Neuronal stem cell (in vitro differentiated cells): ENCODE data around the gene TMEM185B.

ENCODE experiments used
- DNase-seq: peaks from one replicate; pipeline ENCODE4 v3.0.0-alpha.2; 2013; ENCODE audit warnings: low spot score
- H2AFZ ChIP-seq: one replicate; pipeline ENCODE4 v1.6.1; 2013; ENCODE audit warnings: mild to moderate bottlenecking, low read length, inconsistent platforms
- H2AK5ac ChIP-seq: 2 replicates; pipeline ENCODE4 v1.6.1; 2013; ENCODE audit warnings: low read depth, mild to moderate bottlenecking, inconsistent platforms, low read length, moderate library complexity, mixed read lengths
- H2BK120ac ChIP-seq: 2 replicates; pipeline ENCODE4 v1.6.1; 2013; ENCODE audit warnings: low read depth, mild to moderate bottlenecking, inconsistent platforms, low read length, moderate library complexity, mixed read lengths
- H2BK12ac ChIP-seq: one replicate; pipeline ENCODE4 v1.6.1; 2013; ENCODE audit warnings: low read length, inconsistent platforms
- H2BK15ac ChIP-seq: 2 replicates; pipeline ENCODE4 v1.6.1; 2013; ENCODE audit warnings: mild to moderate bottlenecking, low read length, inconsistent platforms, mixed read lengths
- H2BK5ac ChIP-seq: one replicate; pipeline ENCODE4 v1.6.1; 2013; ENCODE audit warnings: inconsistent platforms, mild to moderate bottlenecking, low read length, moderate library complexity
- H3K14ac ChIP-seq: one replicate; pipeline ENCODE4 v1.6.1; 2013; ENCODE audit warnings: low read length, inconsistent platforms
- H3K18ac ChIP-seq: 2 replicates; pipeline ENCODE4 v1.6.1; 2013; ENCODE audit warnings: low read length, inconsistent platforms
- H3K23ac ChIP-seq: 2 replicates; pipeline ENCODE4 v1.6.1; 2013; ENCODE audit warnings: low read depth, mild to moderate bottlenecking, mixed read lengths, low read length, inconsistent platforms; ENCODE audit not compliant: poor library complexity
- H3K27ac ChIP-seq: replicated peaks from 3 replicates; pipeline ENCODE4 v1.5.1; 2013; ENCODE audit warnings: low read length, inconsistent platforms
- H3K27me3 ChIP-seq, 3 experiments: 2 replicates each; pipeline ENCODE4 v1.6.1; 2013; ENCODE audit warnings: low read length in 3 of 3, mild to moderate bottlenecking in 2 of 3, inconsistent platforms in 1 of 3, low read depth in 1 of 3, mixed read lengths in 1 of 3, moderate library complexity in 1 of 3; ENCODE audit not compliant: control insufficient read depth in 3 of 3, insufficient read depth in 3 of 3
- H3K36me3 ChIP-seq, 2 donors: replicated peaks in 1 of 2; 2 replicates each; pipeline ENCODE4 v1.6.1; 2013; ENCODE audit warnings: low read length in 2 of 2; ENCODE audit not compliant: control insufficient read depth in 2 of 2, insufficient read depth in 2 of 2
- H3K4ac ChIP-seq: 2 replicates; pipeline ENCODE4 v1.6.1; 2013; ENCODE audit warnings: inconsistent platforms, mild to moderate bottlenecking, low read length, moderate library complexity
- H3K4me1 ChIP-seq, 2 donors: 1 replicate in 1 of 2; 2 replicates in 1 of 2; pipeline ENCODE4 v1.6.1; 2013; ENCODE audit warnings: low read length in 2 of 2, low read depth in 1 of 2; ENCODE audit not compliant: control insufficient read depth in 2 of 2, insufficient read depth in 1 of 2
- H3K4me2 ChIP-seq: one replicate; pipeline ENCODE4 v1.6.1; 2013; ENCODE audit warnings: mild to moderate bottlenecking, low read length, inconsistent platforms; ENCODE audit not compliant: insufficient read depth, poor library complexity, severe bottlenecking
- H3K4me3 ChIP-seq, 2 donors: 2 replicates each; pipeline ENCODE4 v1.5.1; 2013; ENCODE audit warnings: low read length in 2 of 2, mild to moderate bottlenecking in 2 of 2, inconsistent platforms in 1 of 2, moderate library complexity in 1 of 2
- H3K79me1 ChIP-seq: one replicate; pipeline ENCODE4 v1.6.1; 2013; ENCODE audit warnings: low read depth, mild to moderate bottlenecking, inconsistent platforms, low read length, moderate library complexity
- H3K9ac ChIP-seq: one replicate; pipeline ENCODE4 v1.6.1; 2013; ENCODE audit warnings: mild to moderate bottlenecking, low read depth, low read length, inconsistent platforms; ENCODE audit not compliant: poor library complexity
- H3K9me3 ChIP-seq, 2 donors: replicated peaks in 1 of 2; 2 replicates each; pipeline versions ENCODE3 to v1.6.1; 2013; ENCODE audit warnings: low read length in 2 of 2, mild to moderate bottlenecking in 2 of 2, inconsistent platforms in 1 of 2, low read depth in 1 of 2, mixed read lengths in 1 of 2, moderate library complexity in 1 of 2; ENCODE audit not compliant: control insufficient read depth in 2 of 2, insufficient read depth in 1 of 2
- H4K8ac ChIP-seq: one replicate; pipeline ENCODE4 v1.6.1; 2013; ENCODE audit warnings: low read depth, mild to moderate bottlenecking, inconsistent platforms, low read length, moderate library complexity
- H4K91ac ChIP-seq: one replicate; pipeline ENCODE4 v1.6.1; 2013; ENCODE audit warnings: low read length, low read depth, mild to moderate bottlenecking, inconsistent platforms; ENCODE audit not compliant: poor library complexity
- WGBS, 2 donors: extraction: QIAGEN DNeasy Blood & Tissue Kit; methylation state at CpG; one replicate each; pipeline ENCODE4 v1.1.7; 2013; ENCODE audit warnings: missing lambda C conversion rate in 2 of 2, mixed read lengths in 1 of 2; ENCODE audit not compliant: insufficient read length in 2 of 2, insufficient replicate concordance in 1 of 2; ENCODE audit errors: extremely low coverage in 2 of 2; 5-methylcytosine and 5-hydroxymethylcytosine counted together

TMEM185B gene

DNA sequence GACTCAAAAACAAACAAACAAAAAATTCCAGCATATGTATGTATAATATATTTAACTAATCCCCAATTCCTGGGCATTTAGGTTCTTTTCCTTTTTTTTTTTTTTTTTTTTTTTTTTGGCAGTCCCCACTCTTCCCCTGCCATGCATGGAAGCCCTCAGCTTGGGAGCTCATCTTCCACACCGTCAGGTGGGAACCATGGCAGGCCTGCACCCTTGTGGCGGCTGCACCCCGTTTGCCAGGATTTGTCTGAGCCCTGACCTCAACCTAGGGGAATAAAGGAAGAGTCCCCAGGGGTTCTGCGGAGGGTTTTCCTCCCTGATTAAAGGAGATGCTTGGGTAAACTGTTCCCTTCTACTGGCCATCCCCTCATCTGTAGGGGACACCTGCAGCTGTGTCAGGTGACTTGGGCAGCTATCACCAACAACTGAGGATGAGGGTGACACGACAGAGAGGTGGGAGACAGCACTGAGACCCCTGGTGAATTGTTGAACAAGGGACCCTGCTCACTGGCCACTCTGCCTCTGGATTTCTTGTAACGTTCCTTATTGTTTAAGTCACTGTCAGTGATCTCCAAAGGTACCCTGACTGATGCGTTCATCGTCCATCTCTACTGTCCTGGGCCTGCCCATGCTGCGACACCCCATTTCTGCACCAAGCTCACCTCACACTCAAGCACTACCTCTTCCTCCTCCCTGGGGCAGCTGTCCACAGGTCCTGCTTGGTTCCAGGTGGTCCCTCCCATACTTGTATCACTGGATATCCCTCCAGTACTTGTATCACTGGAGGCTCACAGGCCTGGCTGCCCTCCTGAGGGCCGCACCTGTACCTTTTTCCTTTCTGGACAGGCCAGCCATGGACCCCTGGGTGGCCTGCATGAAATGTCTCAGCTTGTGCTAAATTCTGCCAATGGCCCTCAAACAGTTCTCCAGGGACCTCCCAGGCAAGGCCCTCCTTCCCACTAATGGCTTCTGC lies 14.5 kb downstream of the TMEM185B start:
- H2BK15ac ChIP-seq: no peak overlapping the region
- peaks cover 0 to 12% (median 0%) of the 10 kb centered on the region in 3 experiments for H3K27me3 ChIP-seq
- H3K4me3 ChIP-seq: no peak overlapping the region
- H3K79me1 ChIP-seq: no peaks in the 10 kb centered on the region
- no peak overlapping the region for H2BK12ac ChIP-seq
- peak overlapping the region; percentile 52 for H3K18ac ChIP-seq
- H3K27ac ChIP-seq: no peak overlapping the region
- H3K36me3 ChIP-seq: no peaks in the 10 kb centered on the region
- H3K4ac ChIP-seq: no peak overlapping the region
- no peak overlapping the region for H2BK5ac ChIP-seq
- no peak overlapping the region for H3K4me2 ChIP-seq
- H3K23ac ChIP-seq: peak overlapping the region; percentile 5
- no peak overlapping the region for H3K9ac ChIP-seq
- DNase-seq: no peak
- peaks cover 0 to 3% of the 10 kb centered on the region in 2 donors for H3K4me1 ChIP-seq
- no CpG with 5 or more reads among the region's 10 CpGs for WGBS, 2 donors
- no peak overlapping the region for H2BK120ac ChIP-seq
- no peak overlapping the region for H3K14ac ChIP-seq
- H2AFZ ChIP-seq: no peak overlapping the region
- no peak overlapping the region for H4K8ac ChIP-seq
- no peaks in the 10 kb centered on the region for H3K9me3 ChIP-seq
- peak overlapping the region; percentile 10 for H2AK5ac ChIP-seq
- no peak overlapping the region for H4K91ac ChIP-seq

DNA sequence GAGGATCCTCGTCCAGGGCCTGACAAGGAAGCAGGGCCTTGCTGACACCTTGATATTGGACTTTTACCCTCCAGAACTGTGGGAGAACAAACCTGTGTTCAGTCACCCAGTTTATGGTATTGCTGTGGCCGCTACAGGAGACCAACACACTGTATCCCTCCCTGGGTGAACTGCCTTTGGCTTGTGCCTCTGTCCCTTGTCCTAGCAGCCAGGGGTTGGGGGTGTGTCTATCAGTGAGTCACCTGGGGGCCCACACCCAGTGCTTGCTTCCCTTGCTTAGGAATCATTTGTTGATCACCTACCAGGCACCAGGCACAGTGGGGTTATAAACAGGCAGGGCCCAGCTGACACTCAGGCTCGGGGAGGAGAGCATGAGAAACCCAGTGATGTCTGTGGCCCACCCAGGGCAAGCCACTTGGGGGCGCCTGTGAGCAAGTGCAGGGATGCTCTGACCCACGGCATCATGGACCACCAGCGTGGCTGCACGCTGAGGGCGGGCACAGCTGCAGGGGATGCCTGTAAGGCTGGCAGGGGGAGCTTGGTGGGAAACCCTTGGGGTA lies 17.1 kb downstream of the TMEM185B start:
- Histone ChIP-seq H3K14ac (no peak overlapping the region), H3K36me3 (no peaks in the 10 kb centered on the region), H3K18ac (no peak overlapping the region), H3K79me1 (no peaks in the 10 kb centered on the region), H3K4ac (no peak overlapping the region), H3K4me3 (no peak overlapping the region), H2BK5ac (no peak overlapping the region), H3K4me2 (no peak overlapping the region), H2BK15ac (no peak overlapping the region), H3K4me1 (peaks cover 0 to 3% of the 10 kb centered on the region in 2 donors), H3K9ac (no peak overlapping the region), H3K9me3 (no peaks in the 10 kb centered on the region), H3K27ac (no peak overlapping the region), H2BK12ac (no peak overlapping the region), H3K27me3 (peaks cover 0 to 13% (median 0%) of the 10 kb centered on the region in 3 experiments), H4K8ac (no peak overlapping the region), H2AK5ac (no peak overlapping the region), H4K91ac (no peak overlapping the region), H3K23ac (no peak overlapping the region), H2AFZ (no peak overlapping the region), H2BK120ac (no peak overlapping the region)
- no CpG with 5 or more reads among the region's 8 CpGs for WGBS, 2 donors
- DNase-seq: peak; percentile 35

DNA sequence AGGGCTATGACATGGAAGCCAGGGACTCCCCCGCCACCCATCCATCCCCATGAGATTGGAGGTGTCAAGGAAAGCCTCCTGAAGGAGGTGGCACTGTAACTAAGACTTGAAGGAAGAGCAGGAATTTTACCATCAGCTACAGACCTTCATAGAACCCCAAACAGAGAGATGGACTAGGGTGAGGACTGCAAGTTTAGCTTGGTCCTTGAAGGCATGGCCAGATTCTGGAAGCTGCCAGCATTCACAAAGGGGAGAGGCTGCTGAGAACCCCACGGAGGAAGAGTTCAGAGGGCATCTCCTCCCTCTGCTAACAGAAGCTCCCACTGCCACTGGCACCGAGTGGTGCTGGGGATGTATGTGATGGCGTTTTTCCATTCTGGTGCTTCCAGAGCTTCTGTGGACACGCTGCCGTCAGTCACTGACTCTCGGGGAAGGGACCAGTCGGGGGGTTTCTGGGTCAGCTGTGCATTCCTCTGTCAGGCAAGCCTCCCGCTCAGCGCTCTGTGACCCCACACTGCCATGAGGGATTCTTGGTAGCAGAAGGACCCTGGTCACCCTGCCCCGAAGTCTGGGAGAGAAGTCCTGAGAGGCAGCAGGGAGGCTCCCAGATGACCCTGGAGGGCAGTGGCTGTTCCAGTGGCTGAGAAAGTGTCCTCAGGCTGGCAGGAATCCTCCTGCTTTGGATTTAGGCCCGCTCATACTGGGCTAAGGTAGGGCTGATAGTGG lies 18.1 kb downstream of the TMEM185B start:
- H3K27me3 ChIP-seq: peaks cover 0 to 13% (median 0%) of the 10 kb centered on the region in 3 experiments
- no peaks in the 10 kb centered on the region for H3K9me3 ChIP-seq
- H4K8ac ChIP-seq: no peak overlapping the region
- no peak overlapping the region for H2BK15ac ChIP-seq
- no peak overlapping the region for H3K23ac ChIP-seq
- no peak overlapping the region for H4K91ac ChIP-seq
- H2AK5ac ChIP-seq: peak overlapping the region; percentile 42
- H2BK5ac ChIP-seq: peak overlapping the region; percentile 47
- no CpG with 5 or more reads among the region's 12 CpGs for WGBS, 2 donors
- no peak overlapping the region for H2BK120ac ChIP-seq
- H2AFZ ChIP-seq: no peak overlapping the region
- H3K36me3 ChIP-seq: no peaks in the 10 kb centered on the region
- H3K18ac ChIP-seq: no peak overlapping the region
- H3K27ac ChIP-seq: no peak overlapping the region
- no peak for DNase-seq
- H3K4ac ChIP-seq: no peak overlapping the region
- no peak overlapping the region for H3K4me2 ChIP-seq
- no peak overlapping the region for H3K14ac ChIP-seq
- no peak overlapping the region for H3K9ac ChIP-seq
- no peaks in the 10 kb centered on the region for H3K79me1 ChIP-seq
- H2BK12ac ChIP-seq: no peak overlapping the region
- H3K4me3 ChIP-seq: no peak overlapping the region
- peaks cover 0 to 3% of the 10 kb centered on the region in 2 donors for H3K4me1 ChIP-seq
